Smooth muscle cell (in vitro differentiated cells): ENCODE results near the gene PHIP. TPM values are rescaled to one million over a fixed set of nuclear protein-coding genes. Genes with fewer than 3 reads are reported as not detected.

Source experiments
- DNase-seq: peaks from one replicate; lab custom pipeline; 2025; ENCODE audit not compliant: unreplicated experiment; lab: John Stamatoyannopoulos, UW
- H2AFZ ChIP-seq: fragments of 200-600 bp; sonication (generic); 2 replicates; pipeline ENCODE4 v1.6.0; 2016; ENCODE audit warnings: antibody characterized with exemption, low read depth, mild to moderate bottlenecking
- H3F3A ChIP-seq: fragments of 200-600 bp; sonication (generic); 2 replicates; pipeline ENCODE4 v1.6.0; 2017; ENCODE audit warnings: antibody characterized with exemption, low read depth
- H3K27ac ChIP-seq: fragments of 200-600 bp; sonication (generic); 2 replicates; pipeline ENCODE4 v1.5.1; 2016; ENCODE audit warnings: low read depth, mild to moderate bottlenecking
- H3K27me3 ChIP-seq: fragments of 200-600 bp; sonication (generic); 2 replicates; pipeline ENCODE4 v1.6.1; 2016; ENCODE audit warnings: low read depth, mild to moderate bottlenecking
- H3K36me3 ChIP-seq: fragments of 200-600 bp; sonication (generic); 2 replicates; pipeline ENCODE4 v1.5.1; 2016; ENCODE audit warnings: low read depth
- H3K4me1 ChIP-seq: fragments of 200-600 bp; sonication (generic); 2 replicates; pipeline ENCODE4 v1.5.1; 2016; ENCODE audit warnings: low read depth
- H3K4me2 ChIP-seq: fragments of 200-600 bp; sonication (generic); 2 replicates; pipeline ENCODE4 v1.6.0; 2016; ENCODE audit warnings: mild to moderate bottlenecking
- H3K4me3 ChIP-seq: fragments of 200-600 bp; sonication (generic); 2 replicates; pipeline ENCODE4 v1.5.1; 2016; ENCODE audit warnings: mild to moderate bottlenecking
- H3K79me2 ChIP-seq: fragments of 200-600 bp; sonication (generic); 2 replicates; pipeline ENCODE4 v1.6.0; 2016; ENCODE audit warnings: low read depth, mild to moderate bottlenecking
- H3K9ac ChIP-seq: fragments of 200-600 bp; sonication (generic); 2 replicates; pipeline ENCODE4 v1.6.0; 2016; ENCODE audit warnings: low read depth
- H3K9me3 ChIP-seq: fragments of 200-600 bp; sonication (generic); replicated peaks from 2 replicates; pipeline ENCODE4 v1.5.1; 2016; ENCODE audit warnings: low read depth
- H4K20me1 ChIP-seq: fragments of 200-600 bp; sonication (generic); 2 replicates; pipeline ENCODE4 v1.6.0; 2016; ENCODE audit warnings: low read depth
- WGBS: methylation state at CpG from one replicate; pipeline ENCODE4 v1.1.7; 2016; ENCODE audit warnings: low lambda C conversion rate; 5-methylcytosine and 5-hydroxymethylcytosine counted together
- polyA plus RNA-seq: library from polyadenylated mRNA; unstranded; fragments of >200 nt; fragmentation: Nextera tagmentation; extraction: Ambion mirVana; gene quantifications from 2 replicates; pipeline ENCODE4 v1.2.1, GENCODE V29; 2016
- total RNA-seq: library from RNA; depleted of rRNA; stranded (reverse); fragments of >200 nt; gene quantifications from 2 replicates; pipeline ENCODE4 v1.2.3, GENCODE V29; 2014
- TF ChIP-seq, protein P1 (sequence below): fragments of 200-600 bp; sonication (generic); IDR thresholded peaks from 2 replicates; pipeline ENCODE4 v1.5.1; 2017; ENCODE audit warnings: borderline replicate concordance, mild to moderate bottlenecking, antibody characterized with exemption; ENCODE audit not compliant: insufficient read depth, poor library complexity, severe bottlenecking

The PHIP gene
- total and polyA plus RNA-seq, 2 experiments from 2014 or later, result 7.8 to 32.6 TPM

DNA sequence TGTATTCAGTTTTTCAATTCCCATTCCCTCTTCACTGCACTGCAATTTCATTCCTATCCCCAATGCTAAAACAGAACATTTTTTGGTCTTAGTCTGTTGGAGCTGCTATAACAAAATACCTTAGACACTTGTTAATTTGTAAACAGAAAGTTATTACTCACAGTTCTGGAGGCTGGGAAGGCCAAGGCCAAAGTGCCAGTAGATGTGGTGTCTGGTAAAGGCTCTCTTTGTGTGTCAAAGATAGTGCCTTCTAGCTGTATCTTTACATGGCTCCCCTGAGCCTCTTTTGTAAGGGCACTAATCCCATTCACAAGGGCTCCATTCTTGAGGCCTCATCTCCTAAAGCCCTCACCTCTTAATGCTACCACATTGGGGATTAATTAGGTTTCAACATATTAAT lies 40.0 kb downstream of the PHIP start:
- H3K79me2 ChIP-seq, result peaks cover 18% of the 10 kb centered on the region
- H2AFZ ChIP-seq, result no peak overlapping the region
- H3K27me3 ChIP-seq, result no peaks in the 10 kb centered on the region
- no peak overlapping the region for H3K4me3 ChIP-seq
- H4K20me1 ChIP-seq, result peaks cover 42% of the 10 kb centered on the region
- no peak overlapping the region for H3K4me2 ChIP-seq
- DNase-seq, result no peak
- H3F3A ChIP-seq, result no peaks in the 10 kb centered on the region
- no peaks in the 10 kb centered on the region for H3K9me3 ChIP-seq
- H3K36me3 ChIP-seq, result peaks cover 4% of the 10 kb centered on the region
- no peak overlapping the region for H3K27ac ChIP-seq
- TF ChIP-seq, protein P1, sequence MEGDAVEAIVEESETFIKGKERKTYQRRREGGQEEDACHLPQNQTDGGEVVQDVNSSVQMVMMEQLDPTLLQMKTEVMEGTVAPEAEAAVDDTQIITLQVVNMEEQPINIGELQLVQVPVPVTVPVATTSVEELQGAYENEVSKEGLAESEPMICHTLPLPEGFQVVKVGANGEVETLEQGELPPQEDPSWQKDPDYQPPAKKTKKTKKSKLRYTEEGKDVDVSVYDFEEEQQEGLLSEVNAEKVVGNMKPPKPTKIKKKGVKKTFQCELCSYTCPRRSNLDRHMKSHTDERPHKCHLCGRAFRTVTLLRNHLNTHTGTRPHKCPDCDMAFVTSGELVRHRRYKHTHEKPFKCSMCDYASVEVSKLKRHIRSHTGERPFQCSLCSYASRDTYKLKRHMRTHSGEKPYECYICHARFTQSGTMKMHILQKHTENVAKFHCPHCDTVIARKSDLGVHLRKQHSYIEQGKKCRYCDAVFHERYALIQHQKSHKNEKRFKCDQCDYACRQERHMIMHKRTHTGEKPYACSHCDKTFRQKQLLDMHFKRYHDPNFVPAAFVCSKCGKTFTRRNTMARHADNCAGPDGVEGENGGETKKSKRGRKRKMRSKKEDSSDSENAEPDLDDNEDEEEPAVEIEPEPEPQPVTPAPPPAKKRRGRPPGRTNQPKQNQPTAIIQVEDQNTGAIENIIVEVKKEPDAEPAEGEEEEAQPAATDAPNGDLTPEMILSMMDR, result no peak
- peaks cover 10% of the 10 kb centered on the region for H3K4me1 ChIP-seq
- no peak overlapping the region for H3K9ac ChIP-seq

DNA sequence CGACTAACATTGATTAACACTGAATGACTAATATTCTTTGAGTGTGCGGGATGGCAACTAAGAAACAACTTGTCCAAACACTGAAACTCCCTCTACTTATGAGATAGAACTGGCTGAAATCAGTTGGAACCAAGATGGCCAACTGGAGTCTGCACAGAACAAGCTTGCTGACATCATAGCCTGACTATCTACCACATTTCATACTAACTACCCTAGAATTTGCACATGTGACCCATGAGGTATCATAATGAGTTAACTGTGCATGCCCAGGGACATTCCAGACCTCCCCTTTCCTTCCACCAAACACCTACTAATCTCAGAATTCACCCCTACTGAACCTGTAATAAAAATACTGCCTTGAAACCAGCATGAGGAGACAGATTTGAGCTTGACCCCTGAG lies 43.2 kb downstream of the PHIP start:
- Histone ChIP-seq H3K27me3 (no peaks in the 10 kb centered on the region), H3K4me1 (peaks cover 26% of the 10 kb centered on the region), H3K36me3 (no peaks in the 10 kb centered on the region), H3F3A (no peaks in the 10 kb centered on the region), H3K4me2 (no peak overlapping the region), H2AFZ (no peak overlapping the region), H4K20me1 (peaks cover 62% of the 10 kb centered on the region), H3K4me3 (no peak overlapping the region), H3K27ac (no peak overlapping the region), H3K79me2 (peaks cover 23% of the 10 kb centered on the region), H3K9ac (no peak overlapping the region), H3K9me3 (no peaks in the 10 kb centered on the region)
- TF ChIP-seq, protein P1, result no peak
- DNase-seq, result no peak
- 96% methylated on average over 2 of the region's 2 CpGs for WGBS

DNA sequence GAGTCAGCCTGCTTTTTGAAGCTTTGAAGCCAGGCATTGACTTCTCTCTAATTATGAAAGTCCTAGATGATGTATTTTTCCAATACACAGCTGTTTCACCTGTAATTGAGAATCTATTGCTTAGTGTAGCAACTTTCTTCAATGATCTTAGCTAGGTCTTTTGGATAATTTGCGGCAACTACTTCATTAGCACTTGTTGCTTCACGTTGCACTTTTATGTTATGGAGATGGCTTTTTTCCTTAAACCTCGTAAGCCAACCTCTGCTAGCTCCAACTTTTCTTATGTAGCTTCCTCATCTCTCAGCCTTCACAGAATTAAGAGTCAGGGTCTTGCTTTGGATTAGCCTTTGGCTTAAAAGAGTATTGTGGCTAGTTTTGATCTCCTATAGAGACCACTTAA lies 44.8 kb downstream of the PHIP start:
- no peak overlapping the region for H3K27ac ChIP-seq
- WGBS, result 98% methylated on average over 3 of the region's 3 CpGs
- H3K9ac ChIP-seq, result no peak overlapping the region
- no peaks in the 10 kb centered on the region for H3K36me3 ChIP-seq
- TF ChIP-seq, protein P1, result no peak
- no peak for DNase-seq
- peaks cover 28% of the 10 kb centered on the region for H3K79me2 ChIP-seq
- no peaks in the 10 kb centered on the region for H3F3A ChIP-seq
- no peak overlapping the region for H3K4me3 ChIP-seq
- H4K20me1 ChIP-seq, result peaks cover 60% of the 10 kb centered on the region
- no peak overlapping the region for H2AFZ ChIP-seq
- H3K4me2 ChIP-seq, result no peak overlapping the region
- no peaks in the 10 kb centered on the region for H3K27me3 ChIP-seq
- H3K4me1 ChIP-seq, result peaks cover 26% of the 10 kb centered on the region
- no peaks in the 10 kb centered on the region for H3K9me3 ChIP-seq

DNA sequence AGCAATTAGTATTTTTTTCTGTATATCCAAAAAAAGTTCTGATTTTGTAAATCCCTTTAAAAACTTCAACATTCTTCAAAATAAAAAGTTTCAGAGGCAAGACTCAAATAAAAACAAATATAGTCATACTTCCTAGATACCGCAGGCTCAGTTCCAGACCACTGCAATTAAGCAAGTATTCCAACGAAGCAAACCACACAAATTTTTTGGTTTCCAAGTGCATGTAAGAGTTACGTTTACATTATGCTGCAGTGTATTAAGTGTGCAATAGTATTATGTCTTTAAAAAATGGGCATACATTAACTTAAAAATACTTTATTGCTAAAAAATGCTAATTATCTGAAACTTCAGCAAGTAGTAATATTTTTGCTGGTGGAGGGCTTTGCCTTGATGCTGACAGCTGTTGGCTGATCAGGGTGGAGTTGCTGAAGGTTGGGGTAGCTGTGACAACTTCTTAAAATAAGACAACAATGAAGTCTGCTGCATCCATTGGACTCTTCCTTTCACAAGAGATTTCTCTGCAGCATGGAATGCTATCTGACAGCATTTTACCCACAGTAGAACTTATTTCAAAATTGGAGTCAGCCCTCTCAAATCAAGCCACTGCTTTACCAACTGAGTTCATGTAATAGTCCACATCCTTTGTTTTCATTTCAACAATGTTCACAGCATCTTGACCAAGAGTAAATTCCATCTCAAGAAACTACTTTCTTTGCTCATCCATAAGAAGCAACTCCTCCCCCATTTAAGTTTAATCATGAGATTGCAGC lies 46.0 kb downstream of the PHIP start:
- Histone ChIP-seq H3K4me2 (peak overlapping the region; percentile 48), H4K20me1 (peaks cover 66% of the 10 kb centered on the region), H3K4me1 (peaks cover 26% of the 10 kb centered on the region), H3K27ac (peak overlapping the region; percentile 21), H3K9ac (no peak overlapping the region), H2AFZ (no peak overlapping the region), H3K36me3 (no peaks in the 10 kb centered on the region), H3K79me2 (peaks cover 22% of the 10 kb centered on the region), H3K4me3 (no peak overlapping the region), H3K27me3 (no peaks in the 10 kb centered on the region), H3F3A (no peaks in the 10 kb centered on the region), H3K9me3 (no peaks in the 10 kb centered on the region)
- DNase-seq, result no peak
- 29% methylated on average over 3 of the region's 3 CpGs for WGBS
- TF ChIP-seq, protein P1, result no peak
